Astrocyte (in vitro differentiated cells and primary cell): Measurements from ENCODE around the gene TGM6. TPM values are rescaled to one million over a fixed set of nuclear protein-coding genes. Genes with fewer than 3 reads are reported as not detected.
"Not testable (repeated sequence)": the region's sequence is repeated elsewhere in the genome, so short reads cannot be mapped to it uniquely, and the experiment has no call there.

Experiments used
- DNase-seq: peaks from one replicate; pipeline ENCODE4 v3.0.0-alpha.2; 2010; ENCODE audit warnings: low read depth
- FAIRE-seq: peaks from 2 replicates; lab custom pipeline; 2011; peaks lifted over from hg19 to GRCh38; lab: Jason Lieb, UNC
- H2AFZ ChIP-seq: 2 replicates; pipeline ENCODE4 v1.6.0; 2012; ENCODE audit warnings: low read depth, low read length, inconsistent platforms
- H3K27ac ChIP-seq: 2 replicates; pipeline ENCODE4 v1.5.1; 2011; ENCODE audit warnings: low read depth, low read length, inconsistent platforms
- H3K27me3 ChIP-seq: 2 replicates; pipeline ENCODE4 v1.6.0; 2011; ENCODE audit warnings: low read length, inconsistent platforms; ENCODE audit not compliant: insufficient read depth
- H3K36me3 ChIP-seq: 2 replicates; pipeline ENCODE4 v1.5.1; 2011; ENCODE audit warnings: low read length, inconsistent platforms; ENCODE audit not compliant: insufficient read depth
- H3K4me1 ChIP-seq: 2 replicates; pipeline ENCODE4 v1.5.1; 2011; ENCODE audit warnings: low read length, inconsistent platforms; ENCODE audit not compliant: insufficient read depth
- H3K4me2 ChIP-seq: 2 replicates; pipeline ENCODE4 v1.6.0; 2012; ENCODE audit warnings: low read length, inconsistent platforms
- H3K4me3 ChIP-seq: 2 replicates; pipeline ENCODE4 v1.5.1; 2011; ENCODE audit warnings: low read depth, mild to moderate bottlenecking, low read length, inconsistent platforms; ENCODE audit not compliant: insufficient read depth
- H3K79me2 ChIP-seq: 2 replicates; pipeline ENCODE4 v1.6.0; 2012; ENCODE audit warnings: mild to moderate bottlenecking, low read length, inconsistent platforms; ENCODE audit not compliant: insufficient read depth
- H3K9ac ChIP-seq: 2 replicates; pipeline ENCODE4 v1.6.0; 2012; ENCODE audit warnings: mild to moderate bottlenecking, low read length, inconsistent platforms
- H3K9me3 ChIP-seq: 2 replicates; pipeline ENCODE4 v1.5.1; 2012; ENCODE audit warnings: low read depth, mild to moderate bottlenecking, low read length, inconsistent platforms; ENCODE audit not compliant: insufficient read depth
- H4K20me1 ChIP-seq: 2 replicates; pipeline ENCODE4 v1.6.0; 2012; ENCODE audit warnings: low read length, inconsistent platforms; ENCODE audit not compliant: insufficient read depth
- H3K27ac Mint-ChIP-seq: one replicate; pipeline ENCODE4 v1.8.0; 2021; ENCODE audit warnings: mild to moderate bottlenecking, mixed read lengths; ENCODE audit not compliant: unreplicated experiment
- H3K27me3 Mint-ChIP-seq: one replicate; pipeline ENCODE4 v1.8.0; 2021; ENCODE audit warnings: low read depth, mixed read lengths; ENCODE audit not compliant: unreplicated experiment
- H3K36me3 Mint-ChIP-seq: one replicate; pipeline ENCODE4 v1.8.0; 2021; ENCODE audit warnings: low read depth, mixed read lengths; ENCODE audit not compliant: unreplicated experiment
- H3K4me1 Mint-ChIP-seq: one replicate; pipeline ENCODE4 v1.8.0; 2021; ENCODE audit warnings: low read depth, mixed read lengths; ENCODE audit not compliant: unreplicated experiment
- H3K4me3 Mint-ChIP-seq: one replicate; pipeline ENCODE4 v1.8.0; 2021; ENCODE audit warnings: mild to moderate bottlenecking, moderate library complexity, mixed read lengths; ENCODE audit not compliant: unreplicated experiment
- H3K9me3 Mint-ChIP-seq: one replicate; pipeline ENCODE4 v1.8.0; 2021; ENCODE audit warnings: mild to moderate bottlenecking, mixed read lengths; ENCODE audit not compliant: unreplicated experiment
- EZH2 ChIP-seq: IDR thresholded peaks from 2 replicates; pipeline ENCODE4 v1.6.1; 2012; ENCODE audit warnings: mild to moderate bottlenecking, low read length, inconsistent platforms; ENCODE audit not compliant: insufficient read depth
- total RNA-seq: library from RNA; stranded (reverse); gene quantifications from 2 replicates; pipeline ENCODE4 v1.2.1, GENCODE V29; 2021
- TF ChIP-seq, protein P1 (sequence below): IDR thresholded peaks from 2 replicates; pipeline ENCODE4 v1.5.1; 2011; ENCODE audit warnings: low read depth, mild to moderate bottlenecking, inconsistent platforms, low read length, moderate library complexity; ENCODE audit not compliant: insufficient read depth

Gene TGM6
- total RNA-seq, 1 donor from 2014 or later: not detected

DNA sequence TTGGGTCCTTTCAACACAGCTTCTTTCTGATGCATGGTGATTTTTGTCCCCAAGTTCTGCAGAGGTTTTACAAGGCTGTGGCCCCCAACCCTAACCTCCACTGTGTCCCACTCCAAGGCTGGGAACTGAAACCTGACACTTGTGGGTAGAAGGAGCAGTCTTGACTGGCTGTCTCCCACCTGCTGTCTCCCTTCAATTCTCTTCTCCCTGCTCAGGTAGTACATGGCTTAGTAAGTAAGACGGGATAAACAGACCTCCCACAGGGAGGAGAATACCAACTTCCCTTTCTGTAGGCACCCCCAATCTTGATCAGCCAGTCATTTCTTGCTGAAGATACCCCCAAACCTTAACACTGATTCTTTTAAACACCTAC, 25.0 kb downstream of the TGM6 start:
- Mint-ChIP-seq H3K27me3 (peaks cover 7% of the 10 kb centered on the region), H3K27ac (no peak overlapping the region), H3K9me3 (peaks cover 5% of the 10 kb centered on the region), H3K4me1 (no peaks in the 10 kb centered on the region), H3K36me3 (no peaks in the 10 kb centered on the region), H3K4me3 (no peak overlapping the region)
- Histone ChIP-seq H3K27ac (no peak overlapping the region), H3K4me2 (no peak overlapping the region), H3K27me3 (no peaks in the 10 kb centered on the region), H3K79me2 (no peaks in the 10 kb centered on the region), H3K9me3 (no peaks in the 10 kb centered on the region), H3K9ac (no peak overlapping the region), H2AFZ (no peak overlapping the region), H3K4me3 (no peak overlapping the region), H4K20me1 (no peaks in the 10 kb centered on the region), H3K4me1 (no peaks in the 10 kb centered on the region), H3K36me3 (no peaks in the 10 kb centered on the region)
- FAIRE-seq (no peak), DNase-seq (no peak)
- TF ChIP-seq EZH2: no peak
- TF ChIP-seq, protein P1, sequence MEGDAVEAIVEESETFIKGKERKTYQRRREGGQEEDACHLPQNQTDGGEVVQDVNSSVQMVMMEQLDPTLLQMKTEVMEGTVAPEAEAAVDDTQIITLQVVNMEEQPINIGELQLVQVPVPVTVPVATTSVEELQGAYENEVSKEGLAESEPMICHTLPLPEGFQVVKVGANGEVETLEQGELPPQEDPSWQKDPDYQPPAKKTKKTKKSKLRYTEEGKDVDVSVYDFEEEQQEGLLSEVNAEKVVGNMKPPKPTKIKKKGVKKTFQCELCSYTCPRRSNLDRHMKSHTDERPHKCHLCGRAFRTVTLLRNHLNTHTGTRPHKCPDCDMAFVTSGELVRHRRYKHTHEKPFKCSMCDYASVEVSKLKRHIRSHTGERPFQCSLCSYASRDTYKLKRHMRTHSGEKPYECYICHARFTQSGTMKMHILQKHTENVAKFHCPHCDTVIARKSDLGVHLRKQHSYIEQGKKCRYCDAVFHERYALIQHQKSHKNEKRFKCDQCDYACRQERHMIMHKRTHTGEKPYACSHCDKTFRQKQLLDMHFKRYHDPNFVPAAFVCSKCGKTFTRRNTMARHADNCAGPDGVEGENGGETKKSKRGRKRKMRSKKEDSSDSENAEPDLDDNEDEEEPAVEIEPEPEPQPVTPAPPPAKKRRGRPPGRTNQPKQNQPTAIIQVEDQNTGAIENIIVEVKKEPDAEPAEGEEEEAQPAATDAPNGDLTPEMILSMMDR: no peak

DNA sequence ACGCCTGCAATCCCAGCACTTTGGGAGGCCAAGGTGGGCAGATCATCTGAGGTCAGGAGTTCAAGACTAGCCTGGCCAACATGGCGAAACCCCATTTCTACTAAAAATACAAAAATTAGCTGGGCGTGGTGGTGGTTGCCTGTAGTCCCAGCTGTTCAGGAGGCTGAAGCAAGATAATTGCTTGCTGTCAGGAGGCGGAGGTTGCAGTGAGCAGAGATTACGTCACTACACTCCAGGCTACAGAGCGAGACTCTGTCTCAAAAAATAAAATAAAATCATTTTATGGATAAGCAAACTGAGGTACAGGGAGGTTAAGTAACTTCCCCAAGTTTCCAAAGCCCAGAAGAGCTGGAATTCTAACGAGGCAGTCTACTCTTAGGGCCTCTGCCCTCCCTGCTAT, 26.7 kb downstream of the TGM6 start:
- H3K4me3 ChIP-seq, H3K9ac ChIP-seq, H3K9me3 Mint-ChIP-seq, H3K27ac ChIP-seq, FAIRE-seq, H3K4me3 Mint-ChIP-seq, H3K36me3 ChIP-seq, H3K27me3 ChIP-seq, H3K4me1 Mint-ChIP-seq, H3K4me1 ChIP-seq, H3K9me3 ChIP-seq, H2AFZ ChIP-seq, DNase-seq, H3K27me3 Mint-ChIP-seq, H3K4me2 ChIP-seq, H3K79me2 ChIP-seq, H4K20me1 ChIP-seq, H3K36me3 Mint-ChIP-seq, H3K27ac Mint-ChIP-seq: not testable (repeated sequence)

DNA sequence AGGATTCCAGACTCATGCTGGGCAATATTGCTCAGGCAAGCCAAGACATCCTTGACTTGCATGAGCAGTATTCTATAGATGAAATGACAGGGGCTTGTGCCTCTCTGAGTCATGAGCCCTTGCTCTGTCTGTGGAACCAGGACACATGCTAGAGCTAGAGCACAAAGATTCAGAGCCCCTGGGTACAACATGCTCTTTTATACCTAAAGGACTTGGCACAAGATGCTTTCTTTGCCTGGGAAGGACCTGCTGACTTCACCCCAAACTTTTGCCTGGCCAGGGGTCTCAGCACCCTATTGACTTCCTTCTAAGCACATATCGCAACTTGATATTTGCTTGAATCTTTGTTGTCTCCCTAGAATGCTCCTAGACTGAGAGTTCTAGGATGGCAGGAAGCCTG, 27.4 kb downstream of the TGM6 start:
- Mint-ChIP-seq H3K9me3 (peaks cover 7% of the 10 kb centered on the region), H3K4me1 (no peaks in the 10 kb centered on the region), H3K27ac (no peak overlapping the region), H3K4me3 (no peak overlapping the region), H3K36me3 (no peaks in the 10 kb centered on the region), H3K27me3 (peaks cover 8% of the 10 kb centered on the region)
- DNase-seq (no peak), FAIRE-seq (no peak)
- Histone ChIP-seq H3K27me3 (no peaks in the 10 kb centered on the region), H3K27ac (no peak overlapping the region), H3K9ac (no peak overlapping the region), H3K4me2 (no peak overlapping the region), H3K9me3 (no peaks in the 10 kb centered on the region), H3K79me2 (no peaks in the 10 kb centered on the region), H3K4me3 (no peak overlapping the region), H2AFZ (no peak overlapping the region), H3K4me1 (no peaks in the 10 kb centered on the region), H4K20me1 (no peaks in the 10 kb centered on the region), H3K36me3 (no peaks in the 10 kb centered on the region)
- no peak for TF ChIP-seq EZH2
- TF ChIP-seq, protein P1: no peak
